Esophagus muscularis mucosa (tissue), 4 donors: Measurements from ENCODE around the gene CYS1. TPM values are rescaled to one million over a fixed set of nuclear protein-coding genes. Genes with fewer than 3 reads are reported as not detected.

Experiments
- DNase-seq: peaks from one replicate; pipeline ENCODE4 v3.0.0-alpha.2; 2017; ENCODE audit errors: extremely low spot score
- H3K27ac ChIP-seq, 4 donors: fragments of 200-600 bp; sonication (generic); replicated peaks in 1 of 4; 1 replicate in 3 of 4; 2 replicates in 1 of 4; pipeline ENCODE4 v1.5.1; 2016 to 2019; ENCODE audit warnings: mild to moderate bottlenecking in 1 of 4
- H3K27me3 ChIP-seq, 4 donors: fragments of 200-600 bp; sonication (generic); one replicate each; pipeline versions ENCODE4 v1.5.1 to v1.6.0; 2016 to 2019
- H3K36me3 ChIP-seq, 4 donors: fragments of 200-600 bp; sonication (generic); one replicate each; pipeline ENCODE4 v1.5.1; 2016 to 2019
- H3K4me1 ChIP-seq, 4 donors: fragments of 200-600 bp; sonication (generic); one replicate each; pipeline ENCODE4 v1.5.1; 2016 to 2019
- H3K4me3 ChIP-seq, 4 donors: fragments of 200-600 bp; sonication (generic); 1 replicate in 2 of 4; 2 replicates in 2 of 4; pipeline ENCODE4 v1.5.1; 2016 to 2019; ENCODE audit warnings: mild to moderate bottlenecking in 4 of 4, moderate library complexity in 1 of 4
- H3K9me3 ChIP-seq, 4 donors: fragments of 200-600 bp; sonication (generic); 1 replicate in 3 of 4; 2 replicates in 1 of 4; pipeline ENCODE4 v1.5.1; 2016 to 2019
- EP300 ChIP-seq: sonication (generic); formaldehyde crosslinking; IDR thresholded peaks from one replicate; pipeline ENCODE4 v1.6.1; 2017; ENCODE audit warnings: antibody characterized with exemption
- POLR2A ChIP-seq: fragments of 450-650 bp; IDR thresholded peaks from one replicate; pipeline ENCODE4 v1.6.1; 2017; ENCODE audit warnings: antibody characterized with exemption, moderate library complexity, mild to moderate bottlenecking, low read depth
- POLR2AphosphoS5 ChIP-seq, 2 donors: sonication (generic); formaldehyde crosslinking; IDR thresholded peaks; one replicate each; pipeline ENCODE4 v1.6.1; 2017; ENCODE audit warnings: antibody characterized with exemption in 2 of 2
- WGBS: methylation state at CpG from one replicate; pipeline ENCODE4 v1.1.5; 2018; 5-methylcytosine and 5-hydroxymethylcytosine counted together
- intact Hi-C: fragments of 100-400 bp; cut with DNase I; formaldehyde crosslinking; loops from one replicate; pipeline ENCODE4 v1.15.1; 2023
- total RNA-seq, 4 donors: library from RNA; depleted of rRNA; stranded (reverse); fragments of >200 nt; gene quantifications; one replicate each; pipeline versions ENCODE4 v1.1.0 to v1.2.1, GENCODE V29; 2016
- TF ChIP-seq, protein P1 (sequence below), 3 experiments: fragments of 200-600 bp in 2 of 3; fragments of 450-650 bp in 1 of 3; sonication (generic) in 2 of 3; IDR thresholded peaks; one replicate each; pipeline ENCODE4 v1.5.1; 2017 to 2019; ENCODE audit warnings: antibody characterized with exemption in 3 of 3, mild to moderate bottlenecking in 2 of 3, moderate library complexity in 1 of 3

CYS1 gene
- total RNA-seq, 4 donors from 2014 or later, result 16.9 to 56.4 (median 35.4) TPM

DNA sequence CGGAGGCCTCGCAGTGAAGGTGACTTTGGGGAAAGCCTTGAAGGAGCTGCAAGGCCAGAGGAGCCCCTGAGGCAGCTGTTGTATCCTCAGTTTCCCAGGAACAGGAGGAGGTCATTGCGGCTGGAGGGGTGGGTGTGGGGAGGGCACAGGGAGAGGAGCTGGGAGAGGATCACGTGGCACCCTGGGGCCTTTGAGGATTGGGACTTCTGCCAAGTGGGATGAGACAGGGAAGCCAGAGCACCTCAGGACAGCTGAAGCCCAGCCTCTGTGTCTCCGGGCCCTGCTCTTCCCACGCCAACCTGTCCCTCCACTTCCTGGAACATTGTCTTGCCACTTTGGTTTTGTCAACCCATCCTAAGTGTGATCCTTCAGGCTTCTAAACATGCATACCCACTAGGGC is 23.0 kb upstream of the CYS1 start:
- Histone ChIP-seq H3K4me3 (no peak overlapping the region), H3K4me1 (peaks cover 0 to 5% (median 0%) of the 10 kb centered on the region in 4 donors), H3K27ac (no peak overlapping the region), H3K9me3 (no peaks in the 10 kb centered on the region), H3K36me3 (no peaks in the 10 kb centered on the region), H3K27me3 (no peaks in the 10 kb centered on the region)
- intact Hi-C loops, result no loop called here
- no peak for DNase-seq
- WGBS, result 87% methylated on average over 4 of the region's 6 CpGs
- TF ChIP-seq POLR2AphosphoS5 (IDR thresholded peaks at IDR 0.05) (no peak), POLR2A (no peak), EP300 (no peak)
- TF ChIP-seq, protein P1, sequence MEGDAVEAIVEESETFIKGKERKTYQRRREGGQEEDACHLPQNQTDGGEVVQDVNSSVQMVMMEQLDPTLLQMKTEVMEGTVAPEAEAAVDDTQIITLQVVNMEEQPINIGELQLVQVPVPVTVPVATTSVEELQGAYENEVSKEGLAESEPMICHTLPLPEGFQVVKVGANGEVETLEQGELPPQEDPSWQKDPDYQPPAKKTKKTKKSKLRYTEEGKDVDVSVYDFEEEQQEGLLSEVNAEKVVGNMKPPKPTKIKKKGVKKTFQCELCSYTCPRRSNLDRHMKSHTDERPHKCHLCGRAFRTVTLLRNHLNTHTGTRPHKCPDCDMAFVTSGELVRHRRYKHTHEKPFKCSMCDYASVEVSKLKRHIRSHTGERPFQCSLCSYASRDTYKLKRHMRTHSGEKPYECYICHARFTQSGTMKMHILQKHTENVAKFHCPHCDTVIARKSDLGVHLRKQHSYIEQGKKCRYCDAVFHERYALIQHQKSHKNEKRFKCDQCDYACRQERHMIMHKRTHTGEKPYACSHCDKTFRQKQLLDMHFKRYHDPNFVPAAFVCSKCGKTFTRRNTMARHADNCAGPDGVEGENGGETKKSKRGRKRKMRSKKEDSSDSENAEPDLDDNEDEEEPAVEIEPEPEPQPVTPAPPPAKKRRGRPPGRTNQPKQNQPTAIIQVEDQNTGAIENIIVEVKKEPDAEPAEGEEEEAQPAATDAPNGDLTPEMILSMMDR (IDR thresholded peaks at IDR 0.05), result no peak

DNA sequence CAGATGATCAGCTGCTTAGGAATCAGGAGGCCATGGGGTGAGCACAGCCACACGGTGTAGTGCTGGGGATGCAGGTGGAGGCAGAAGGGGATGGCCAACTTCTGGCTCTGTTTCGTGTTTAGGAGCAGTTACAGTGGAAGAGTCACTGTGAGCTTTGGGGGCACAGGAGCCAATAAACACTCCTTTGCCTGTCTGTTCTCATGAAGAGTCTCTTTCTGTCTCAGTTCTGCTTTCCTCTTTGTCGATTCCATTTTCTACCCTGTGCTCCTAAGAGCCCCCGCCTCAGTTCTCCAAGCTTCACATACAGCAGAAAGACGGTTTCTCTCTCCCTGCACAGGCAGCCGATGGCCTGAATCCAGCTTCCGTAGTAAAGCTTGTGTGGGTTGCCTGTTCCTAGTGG is 21.3 kb upstream of the CYS1 start:
- H3K9me3 ChIP-seq, result no peaks in the 10 kb centered on the region
- peaks cover 0 to 13% (median 10%) of the 10 kb centered on the region in 4 donors for H3K4me1 ChIP-seq

GRCh38 chr2:10097352-10098148 is 17.3 kb upstream of the CYS1 start:
- H3K4me1 ChIP-seq, result peaks cover 0 to 13% (median 10%) of the 10 kb centered on the region in 4 donors
- H3K27me3 ChIP-seq, result peaks cover 0 to 18% (median 0%) of the 10 kb centered on the region in 4 donors
- intact Hi-C loops, result loop anchor here (2.0 to 10.0 kb wide), 2 partner anchors 23 to 283 kb away; no protein-coding TSS in a partner anchor
- no peaks in the 10 kb centered on the region for H3K36me3 ChIP-seq
- 32% methylated on average over 16 of the region's 16 CpGs for WGBS
- no peaks in the 10 kb centered on the region for H3K9me3 ChIP-seq
- no peak overlapping the region for H3K4me3 ChIP-seq
- H3K27ac ChIP-seq, result no peak overlapping the region
- TF ChIP-seq, protein P1 (IDR thresholded peaks at IDR 0.05), result peak in 2 of 3 experiments; percentile 86 to 90
- TF ChIP-seq POLR2A (no peak), POLR2AphosphoS5 (IDR thresholded peaks at IDR 0.05) (peak in 1 of 2 donors; percentile 40), EP300 (no peak)
- no peak for DNase-seq

More for the DNA sequence above, 21.3 kb upstream of the CYS1 start:
- no peaks in the 10 kb centered on the region for H3K27me3 ChIP-seq
- 70% methylated on average over 7 of the region's 7 CpGs for WGBS
- no peak for DNase-seq
- no peak overlapping the region for H3K27ac ChIP-seq
- H3K36me3 ChIP-seq, result no peaks in the 10 kb centered on the region
- intact Hi-C loops, result no loop called here
- no peak overlapping the region for H3K4me3 ChIP-seq
- no peak for TF ChIP-seq POLR2AphosphoS5 (IDR thresholded peaks at IDR 0.05)
- no peak for TF ChIP-seq POLR2A
- no peak for TF ChIP-seq EP300

GRCh38 chr2:10096641-10097040 is 16.4 kb upstream of the CYS1 start:
- Histone ChIP-seq H3K4me3 (no peak overlapping the region), H3K36me3 (no peaks in the 10 kb centered on the region), H3K9me3 (no peaks in the 10 kb centered on the region), H3K27me3 (peaks cover 0 to 25% (median 0%) of the 10 kb centered on the region in 4 donors), H3K27ac (no peak overlapping the region), H3K4me1 (peaks cover 0 to 13% (median 11%) of the 10 kb centered on the region in 4 donors)
- TF ChIP-seq EP300 (no peak), POLR2AphosphoS5 (IDR thresholded peaks at IDR 0.05) (no peak), POLR2A (no peak)
- TF ChIP-seq, protein P1 (IDR thresholded peaks at IDR 0.05), result no peak
- DNase-seq, result no peak
- intact Hi-C loops, result loop anchor here (2.0 to 10.0 kb wide), 2 partner anchors 22 to 282 kb away; no protein-coding TSS in a partner anchor
- WGBS, result 96% methylated on average over 10 of the region's 10 CpGs

GRCh38 chr2:10095175-10095574 is 15.0 kb upstream of the CYS1 start:
- H3K4me3 ChIP-seq, result no peak overlapping the region
- no peaks in the 10 kb centered on the region for H3K9me3 ChIP-seq
- TF ChIP-seq, protein P1 (IDR thresholded peaks at IDR 0.05), result no peak
- no peak for TF ChIP-seq POLR2A
- TF ChIP-seq EP300, result no peak
- TF ChIP-seq POLR2AphosphoS5 (IDR thresholded peaks at IDR 0.05), result no peak
- H3K4me1 ChIP-seq, result peaks cover 0 to 18% (median 16%) of the 10 kb centered on the region in 4 donors
- intact Hi-C loops, result loop anchor here (10.0 kb wide), 1 partner anchor 280 kb away; no protein-coding TSS in a partner anchor
- H3K27ac ChIP-seq, result no peak overlapping the region
- WGBS, result 89% methylated on average over 9 of the region's 9 CpGs
- H3K27me3 ChIP-seq, result peaks cover 0 to 33% (median 4%) of the 10 kb centered on the region in 4 donors
- no peaks in the 10 kb centered on the region for H3K36me3 ChIP-seq
- no peak for DNase-seq
